Measurements from ENCODE around the gene SYCP2L.

Gene SYCP2L

DNA sequence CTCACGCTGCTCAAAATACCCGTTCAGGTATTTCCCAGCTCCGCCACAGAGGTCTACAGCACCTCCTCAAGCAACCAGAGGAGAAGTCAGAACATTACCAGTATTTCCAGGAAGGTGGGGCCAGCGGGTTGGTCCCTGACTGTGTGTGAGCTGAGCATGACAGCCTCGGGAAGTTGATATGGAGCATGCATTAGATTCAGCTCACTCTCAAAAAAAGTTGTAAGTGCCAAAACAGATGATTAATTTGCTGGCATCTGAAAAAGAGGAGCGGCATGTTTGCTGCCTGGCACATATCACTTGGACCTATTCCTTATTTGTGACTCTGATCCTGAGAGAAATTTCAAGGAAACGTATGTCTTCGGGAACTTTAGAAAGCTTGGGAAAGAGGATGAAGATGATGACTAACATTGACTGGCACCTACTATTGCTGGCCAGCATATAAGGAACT, 125.0 kb downstream of the SYCP2L start:
- no peak for DNase-seq

DNA sequence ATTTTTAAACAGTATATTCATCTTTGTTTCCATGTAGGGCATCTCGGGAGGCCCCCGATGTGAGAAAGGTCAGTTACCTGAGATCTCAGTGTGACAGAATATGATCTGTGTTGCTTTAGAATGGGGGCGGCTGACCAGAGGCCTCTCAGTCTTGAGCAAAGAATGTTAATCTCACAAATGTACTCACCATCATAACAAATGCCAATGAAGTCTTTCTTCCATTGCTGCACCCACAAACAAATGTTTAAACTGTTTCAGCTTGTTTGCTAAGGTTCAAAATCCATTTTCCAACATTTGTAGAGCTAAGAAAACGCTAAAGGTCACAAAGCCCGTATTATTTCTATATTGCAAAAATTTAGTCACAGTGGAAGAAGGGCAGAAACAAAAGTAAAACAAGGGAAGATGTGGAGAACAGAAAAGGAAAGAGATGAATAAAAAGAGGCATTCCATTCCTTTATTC, 125.5 kb downstream of the SYCP2L start:
- no peak for DNase-seq

DNA sequence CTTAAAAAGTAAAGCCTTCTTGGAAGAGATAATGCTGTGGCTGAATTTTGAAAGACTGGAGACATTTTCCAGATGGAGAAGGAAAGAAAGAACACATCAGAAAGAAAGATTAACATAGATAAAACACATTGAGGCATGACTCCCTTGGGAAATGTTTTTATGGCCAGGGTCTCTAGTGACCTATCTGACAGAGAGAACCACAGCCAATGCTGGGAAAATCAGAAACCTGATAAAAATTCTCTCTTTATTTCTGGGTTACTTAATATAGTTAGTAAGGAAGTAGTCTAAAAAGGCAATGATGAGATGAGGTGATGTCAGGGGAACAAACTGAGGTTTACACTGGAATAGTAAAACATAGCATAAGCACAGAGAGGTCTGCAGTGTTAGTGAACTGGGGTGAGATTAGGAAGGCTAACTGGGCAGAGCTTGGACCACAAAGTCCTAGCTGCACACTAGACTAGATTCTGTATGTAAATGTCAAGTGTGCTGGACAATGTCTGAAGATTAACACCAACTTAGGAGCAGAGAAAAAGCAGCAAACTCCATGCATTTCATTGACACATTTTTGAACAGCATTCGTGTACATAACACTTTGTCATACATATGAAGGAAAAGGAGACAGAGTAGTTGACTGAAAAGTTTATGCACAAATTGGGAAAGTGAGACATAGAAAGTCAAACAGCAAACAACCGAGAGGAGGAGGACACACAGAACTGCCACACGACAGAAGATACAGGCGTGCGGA, 126.3 kb downstream of the SYCP2L start:
- DNase-seq: no peak

DNA sequence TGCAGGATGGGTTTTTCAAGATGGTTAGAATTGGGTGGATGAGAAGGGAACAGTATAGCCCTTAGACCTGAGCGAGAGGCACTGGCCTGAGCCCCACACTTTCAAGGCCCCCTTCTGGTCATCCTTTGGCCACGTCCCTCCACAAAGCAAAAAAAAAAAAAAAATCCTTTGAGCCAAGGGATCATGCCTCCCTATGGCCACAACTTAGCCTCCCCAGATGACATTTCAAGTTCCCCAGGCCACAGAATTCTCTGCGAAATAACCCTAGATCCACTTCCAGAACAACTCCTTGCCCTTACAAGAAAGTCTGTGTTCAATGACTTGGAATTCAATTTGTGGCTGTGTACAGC, 126.8 kb downstream of the SYCP2L start:
- DNase-seq: no peak

DNA sequence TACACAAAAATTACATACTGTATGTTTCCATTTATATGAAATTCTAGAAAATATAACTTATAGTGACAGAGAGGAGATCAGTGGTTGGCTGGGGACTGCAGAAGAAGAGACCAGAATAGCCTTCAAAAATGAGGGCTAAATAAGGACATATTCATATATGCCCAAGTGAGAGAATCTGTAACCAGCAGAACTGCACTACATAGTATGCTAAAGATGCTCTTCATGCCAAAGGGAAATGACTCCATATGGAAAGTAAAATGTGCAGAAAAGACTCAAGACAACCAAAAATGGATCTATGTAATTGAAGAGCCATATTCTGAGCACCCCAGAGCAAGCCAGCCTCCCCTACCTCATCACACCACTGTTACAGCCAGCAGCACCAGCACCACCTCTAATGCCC, 128.2 kb downstream of the SYCP2L start:
- no peak for DNase-seq

DNA sequence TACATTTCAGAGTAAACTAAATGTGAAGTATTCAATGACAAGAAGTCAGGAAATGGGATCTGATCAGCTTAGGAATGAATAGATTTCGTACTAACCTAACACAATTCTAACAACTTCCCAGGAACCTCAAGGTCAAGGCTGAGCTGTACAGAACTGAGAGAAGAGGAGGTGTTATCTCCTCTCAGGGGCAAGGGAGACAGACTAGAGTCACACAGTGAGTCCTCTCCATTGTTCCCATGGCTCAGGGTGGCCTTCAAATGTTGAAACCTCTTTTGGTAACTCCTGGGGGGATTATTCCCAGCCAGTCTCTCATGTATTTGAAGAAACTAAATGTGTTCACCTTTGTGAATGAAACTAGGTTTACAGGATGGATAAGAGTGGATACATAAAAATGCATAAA, 129.6 kb downstream of the SYCP2L start:
- no peak for DNase-seq

DNA sequence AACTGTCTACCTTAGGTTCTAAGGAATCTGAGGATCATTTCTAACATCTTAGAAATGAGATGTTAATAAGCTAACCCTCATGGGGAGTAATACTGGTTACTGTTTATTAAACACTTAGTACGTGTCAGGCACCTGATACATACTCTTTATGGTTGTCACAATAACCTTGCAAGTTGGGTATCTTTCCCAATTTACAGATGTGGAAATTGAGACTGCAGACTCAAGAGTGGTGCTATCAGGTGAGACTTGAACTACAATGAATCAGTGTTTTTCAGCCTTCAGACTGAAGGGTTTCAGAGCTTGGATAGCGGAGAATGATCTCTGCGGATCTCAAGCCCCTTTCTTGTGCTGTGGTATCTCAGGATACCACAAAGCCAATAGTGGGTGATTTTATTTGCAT, 130.2 kb downstream of the SYCP2L start:
- no peak for DNase-seq

- DNase-seq: no peak
Measured at GRCh38 chr6:11018225-11018624, 131.4 kb downstream of the SYCP2L start.

GRCh38 chr6:11021003-11021402, 134.2 kb downstream of the SYCP2L start:
- DNase-seq: no peak

DNA sequence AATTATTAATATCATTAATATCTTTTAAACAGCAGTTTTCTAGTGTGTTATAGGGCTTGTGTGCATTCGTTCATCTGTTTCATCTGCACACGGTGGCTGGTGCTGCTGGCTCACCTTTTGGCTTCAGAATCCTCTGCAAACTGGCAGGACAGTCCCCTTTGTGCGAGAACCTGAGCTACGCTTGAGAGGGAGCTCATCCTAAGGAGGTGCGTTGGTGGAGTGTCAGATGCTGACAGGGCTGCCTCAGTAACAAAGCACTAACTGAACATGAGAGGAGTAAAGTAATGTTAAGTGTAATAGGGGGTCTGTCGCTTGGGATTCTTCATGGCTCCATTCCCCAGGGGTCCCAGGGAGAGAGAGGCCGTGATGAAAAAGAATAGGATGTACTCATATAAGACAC, 134.9 kb downstream of the SYCP2L start:
- no peak for DNase-seq

DNA sequence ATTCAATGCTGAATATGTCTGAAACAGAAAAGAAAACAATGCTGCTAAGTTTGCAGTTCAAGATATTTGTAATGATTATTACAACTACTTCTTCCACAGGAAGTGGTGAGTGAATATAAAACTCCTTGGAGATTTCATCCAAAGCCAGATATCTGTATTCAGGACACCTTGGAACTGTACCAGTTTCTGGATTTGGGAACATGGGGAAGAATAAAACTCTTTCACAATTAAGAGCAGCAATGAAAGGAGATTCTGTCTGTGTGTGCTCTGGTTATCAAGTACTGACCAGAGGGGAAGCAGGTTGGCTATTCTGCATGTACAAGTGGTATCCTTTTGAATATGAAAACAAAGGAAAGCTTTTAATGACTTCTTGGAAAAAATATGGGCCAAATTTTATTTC, 136.2 kb downstream of the SYCP2L start:
- DNase-seq: no peak
